ENCODE data around the gene TRIM9. TPM values are rescaled to one million over a fixed set of nuclear protein-coding genes. Genes with fewer than 3 reads are reported as not detected.

TRIM9 gene
- total and polyA plus RNA-seq, 2 donors (not counting 1 experiment from before 2014, with no cell fraction given): 0.10 to 0.50 TPM

- H3K9ac ChIP-seq (ENCODE audit: insufficient read depth, low read length): no peak overlapping the region
- no peaks in the 10 kb centered on the region for H3K27me3 ChIP-seq (ENCODE audit: control insufficient read depth, insufficient read depth, low read length)
- no peak overlapping the region for H3K4me2 ChIP-seq (ENCODE audit: extremely low read depth, insufficient read depth, low read length)
- H3K36me3 ChIP-seq (ENCODE audit: control insufficient read depth, insufficient read depth, low read length): peaks cover 1% of the 10 kb centered on the region
- H3K4me1 ChIP-seq (ENCODE audit: control insufficient read depth, extremely low read depth, insufficient read depth, low read length): no peaks in the 10 kb centered on the region
- H3K27ac ChIP-seq (ENCODE audit: insufficient read depth, low read length): no peak overlapping the region
- H2AFZ ChIP-seq (ENCODE audit: low read length): no peak overlapping the region
- DNase-seq (ENCODE audit: low read depth in 2 of 2): peak; percentile 74 to 98
- no peaks in the 10 kb centered on the region for H4K20me1 ChIP-seq (ENCODE audit: control insufficient read depth, extremely low read depth, insufficient read depth, low read length)
- TF ChIP-seq EZH2 (IDR thresholded peaks at IDR 0.05; ENCODE audit: low read length, missing control alignments): no peak
- TF ChIP-seq, protein P1, sequence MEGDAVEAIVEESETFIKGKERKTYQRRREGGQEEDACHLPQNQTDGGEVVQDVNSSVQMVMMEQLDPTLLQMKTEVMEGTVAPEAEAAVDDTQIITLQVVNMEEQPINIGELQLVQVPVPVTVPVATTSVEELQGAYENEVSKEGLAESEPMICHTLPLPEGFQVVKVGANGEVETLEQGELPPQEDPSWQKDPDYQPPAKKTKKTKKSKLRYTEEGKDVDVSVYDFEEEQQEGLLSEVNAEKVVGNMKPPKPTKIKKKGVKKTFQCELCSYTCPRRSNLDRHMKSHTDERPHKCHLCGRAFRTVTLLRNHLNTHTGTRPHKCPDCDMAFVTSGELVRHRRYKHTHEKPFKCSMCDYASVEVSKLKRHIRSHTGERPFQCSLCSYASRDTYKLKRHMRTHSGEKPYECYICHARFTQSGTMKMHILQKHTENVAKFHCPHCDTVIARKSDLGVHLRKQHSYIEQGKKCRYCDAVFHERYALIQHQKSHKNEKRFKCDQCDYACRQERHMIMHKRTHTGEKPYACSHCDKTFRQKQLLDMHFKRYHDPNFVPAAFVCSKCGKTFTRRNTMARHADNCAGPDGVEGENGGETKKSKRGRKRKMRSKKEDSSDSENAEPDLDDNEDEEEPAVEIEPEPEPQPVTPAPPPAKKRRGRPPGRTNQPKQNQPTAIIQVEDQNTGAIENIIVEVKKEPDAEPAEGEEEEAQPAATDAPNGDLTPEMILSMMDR (conservative IDR thresholded peaks at IDR 0.05 in 1 of 2, IDR thresholded peaks at IDR 0.05 in 1 of 2; ENCODE audit: low read depth in 1 of 2, low read length in 2 of 2): no peak
- no peak overlapping the region for H3K4me3 ChIP-seq (replicated peaks in 1 of 4; ENCODE audit: control extremely low read depth in 1 of 4, insufficient read depth in 1 of 4, low read depth in 3 of 4, low read length in 4 of 4)
- no peaks in the 10 kb centered on the region for H3K9me3 ChIP-seq (ENCODE audit: control insufficient read depth, insufficient read depth, low read depth, low read length)
- H3K79me2 ChIP-seq (ENCODE audit: control insufficient read depth, insufficient read depth, low read length): no peaks in the 10 kb centered on the region
Measured at GRCh38 chr14:50928002-50928635, 166.8 kb downstream of the TRIM9 start.

DNA sequence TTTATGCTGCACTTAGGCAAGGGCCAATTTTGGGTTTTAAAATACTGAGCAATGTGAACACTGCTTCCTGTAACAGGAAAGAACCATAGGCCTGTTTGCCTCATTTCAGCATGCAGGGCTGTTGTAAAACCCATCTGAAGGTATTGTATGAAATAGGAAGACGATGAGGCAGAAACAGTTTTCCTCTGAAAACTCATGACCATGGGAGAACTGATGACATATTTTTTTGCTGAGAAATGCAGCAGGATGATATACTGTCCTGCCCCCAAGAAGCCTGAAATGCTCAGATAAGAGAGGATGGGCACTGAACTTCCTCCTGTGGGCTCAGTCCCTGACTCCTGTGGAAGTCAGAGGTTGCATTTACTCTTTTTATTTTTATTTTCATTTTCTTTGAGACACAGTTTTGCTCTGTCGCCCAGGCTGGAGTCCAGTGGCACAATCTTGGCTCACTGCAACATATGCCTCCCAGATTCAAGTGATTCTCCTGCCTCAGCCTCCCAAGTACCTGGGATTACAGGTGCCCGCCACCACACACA lies 168.0 kb downstream of the TRIM9 start:
- TF ChIP-seq, protein P1 (conservative IDR thresholded peaks at IDR 0.05 in 1 of 2, IDR thresholded peaks at IDR 0.05 in 1 of 2; ENCODE audit: low read depth in 1 of 2, low read length in 2 of 2): no peak
- no peak for TF ChIP-seq EZH2 (IDR thresholded peaks at IDR 0.05; ENCODE audit: low read length, missing control alignments)
- Histone ChIP-seq H3K4me1 (ENCODE audit: control insufficient read depth, extremely low read depth, insufficient read depth, low read length) (no peaks in the 10 kb centered on the region), H3K27ac (ENCODE audit: insufficient read depth, low read length) (no peak overlapping the region), H3K4me2 (ENCODE audit: extremely low read depth, insufficient read depth, low read length) (no peak overlapping the region), H3K79me2 (ENCODE audit: control insufficient read depth, insufficient read depth, low read length) (no peaks in the 10 kb centered on the region), H3K36me3 (ENCODE audit: control insufficient read depth, insufficient read depth, low read length) (peaks cover 1% of the 10 kb centered on the region), H4K20me1 (ENCODE audit: control insufficient read depth, extremely low read depth, insufficient read depth, low read length) (no peaks in the 10 kb centered on the region), H3K9me3 (ENCODE audit: control insufficient read depth, insufficient read depth, low read depth, low read length) (no peaks in the 10 kb centered on the region), H3K4me3 (replicated peaks in 1 of 4; ENCODE audit: control extremely low read depth in 1 of 4, insufficient read depth in 1 of 4, low read depth in 3 of 4, low read length in 4 of 4) (no peak overlapping the region), H2AFZ (ENCODE audit: low read length) (no peak overlapping the region), H3K9ac (ENCODE audit: insufficient read depth, low read length) (no peak overlapping the region), H3K27me3 (ENCODE audit: control insufficient read depth, insufficient read depth, low read length) (no peaks in the 10 kb centered on the region)
- DNase-seq (ENCODE audit: low read depth in 2 of 2): no peak

Other genes with a start within 250 kb of the TRIM9 start
- gene ABHD12B, start 223.1 kb downstream of the TRIM9 start, total RNA-seq: under 0.01 TPM in 2 replicates
- gene ABHD12B, start 223.1 kb downstream of the TRIM9 start, polyA plus RNA-seq: 0.20 TPM in 1 of 2 replicates, not detected in the other
- 58.6 and 76.8 TPM in 2 replicates for gene PYGL, start 150.6 kb downstream of the TRIM9 start, total RNA-seq
- 37.8 and 56.2 TPM in 2 replicates for gene PYGL, start 150.6 kb downstream of the TRIM9 start, polyA plus RNA-seq
- 45.5 and 49.5 TPM in 2 replicates for gene TMX1, start 145.1 kb upstream of the TRIM9 start, total RNA-seq
- gene TMX1, start 145.1 kb upstream of the TRIM9 start, polyA plus RNA-seq: 32.6 and 36.5 TPM in 2 replicates